ENCODE data around the gene CCNG2.

GRCh38 chr4:77120886-77121508 lies 36.0 kb upstream of the CCNG2 start:
- TF ChIP-seq, protein P1, sequence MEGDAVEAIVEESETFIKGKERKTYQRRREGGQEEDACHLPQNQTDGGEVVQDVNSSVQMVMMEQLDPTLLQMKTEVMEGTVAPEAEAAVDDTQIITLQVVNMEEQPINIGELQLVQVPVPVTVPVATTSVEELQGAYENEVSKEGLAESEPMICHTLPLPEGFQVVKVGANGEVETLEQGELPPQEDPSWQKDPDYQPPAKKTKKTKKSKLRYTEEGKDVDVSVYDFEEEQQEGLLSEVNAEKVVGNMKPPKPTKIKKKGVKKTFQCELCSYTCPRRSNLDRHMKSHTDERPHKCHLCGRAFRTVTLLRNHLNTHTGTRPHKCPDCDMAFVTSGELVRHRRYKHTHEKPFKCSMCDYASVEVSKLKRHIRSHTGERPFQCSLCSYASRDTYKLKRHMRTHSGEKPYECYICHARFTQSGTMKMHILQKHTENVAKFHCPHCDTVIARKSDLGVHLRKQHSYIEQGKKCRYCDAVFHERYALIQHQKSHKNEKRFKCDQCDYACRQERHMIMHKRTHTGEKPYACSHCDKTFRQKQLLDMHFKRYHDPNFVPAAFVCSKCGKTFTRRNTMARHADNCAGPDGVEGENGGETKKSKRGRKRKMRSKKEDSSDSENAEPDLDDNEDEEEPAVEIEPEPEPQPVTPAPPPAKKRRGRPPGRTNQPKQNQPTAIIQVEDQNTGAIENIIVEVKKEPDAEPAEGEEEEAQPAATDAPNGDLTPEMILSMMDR (conservative IDR thresholded peaks at IDR 0.05; ENCODE audit: low read depth, low read length) = no peak
- no peak for TF ChIP-seq EZH2 (IDR thresholded peaks at IDR 0.05; ENCODE audit: borderline replicate concordance, low read depth, low read length, poor library complexity, severe bottlenecking)
